ENCODE data around the gene CEMP1.

- TF ChIP-seq POLR2A (IDR thresholded peaks at IDR 0.05; ENCODE audit: low read length) = no peak
- TF ChIP-seq GATA1 (IDR thresholded peaks at IDR 0.05; ENCODE audit: low read depth, low read length) = no peak
These were observed 4.4 kb upstream of the CEMP1 start for GRCh38 chr16:2535625-2536013.
